ENCODE measurements around the gene DENND5A.

GRCh38 chr11:9267680-9268079, 2.5 kb upstream of the DENND5A start:
- TF ChIP-seq EP300 (IDR thresholded peaks at IDR 0.05; ENCODE audit: low read depth) (no peak), CTCF (IDR thresholded peaks at IDR 0.05) (no peak), POLR2A (IDR thresholded peaks at IDR 0.05) (no peak)
